KMS-11 (cell line): ENCODE results near the gene PPP1R13B.

ENCODE experiments used
- H2AFZ ChIP-seq: fragments of 200-600 bp; sonication (generic); 2 replicates; pipeline ENCODE4 v1.6.1; 2016; ENCODE audit warnings: antibody characterized with exemption, mixed run types, low read depth
- H3K27ac ChIP-seq: fragments of 200-600 bp; sonication (generic); 2 replicates; pipeline ENCODE4 v1.6.1; 2016; ENCODE audit warnings: mild to moderate bottlenecking, mixed run types
- H3K27me3 ChIP-seq: fragments of 200-600 bp; sonication (generic); 2 replicates; pipeline ENCODE4 v1.6.1; 2017; ENCODE audit warnings: mild to moderate bottlenecking, low read depth, mixed run types, moderate library complexity; ENCODE audit not compliant: insufficient read depth
- H3K36me3 ChIP-seq: fragments of 200-600 bp; sonication (generic); 2 replicates; pipeline ENCODE4 v1.6.1; 2017; ENCODE audit warnings: mild to moderate bottlenecking, mixed run types; ENCODE audit not compliant: insufficient read depth
- H3K4me1 ChIP-seq: fragments of 200-600 bp; sonication (generic); 2 replicates; pipeline ENCODE4 v1.6.1; 2016; ENCODE audit warnings: mild to moderate bottlenecking, low read depth, mixed run types; ENCODE audit not compliant: poor library complexity, severe bottlenecking
- H3K4me2 ChIP-seq: fragments of 200-600 bp; sonication (generic); 2 replicates; pipeline ENCODE4 v1.7.0; 2016; ENCODE audit warnings: mild to moderate bottlenecking, mixed run types
- H3K4me3 ChIP-seq: fragments of 200-600 bp; sonication (generic); IDR thresholded peaks from 2 replicates; pipeline ENCODE4 v1.6.1; 2017; ENCODE audit warnings: low read depth, low read length, mixed read lengths; ENCODE audit not compliant: insufficient read depth
- H3K79me2 ChIP-seq: fragments of 200-600 bp; sonication (generic); 2 replicates; pipeline ENCODE4 v1.6.1; 2016; ENCODE audit warnings: low read depth, mixed run types; ENCODE audit not compliant: insufficient read depth
- H3K9ac ChIP-seq: fragments of 200-600 bp; sonication (generic); 2 replicates; pipeline ENCODE4 v1.6.1; 2016; ENCODE audit warnings: mild to moderate bottlenecking, mixed run types
- H4K20me1 ChIP-seq: fragments of 200-600 bp; sonication (generic); 2 replicates; pipeline ENCODE4 v1.6.1; 2016; ENCODE audit warnings: mild to moderate bottlenecking, mixed run types; ENCODE audit not compliant: insufficient read depth
- CTCF ChIP-seq: fragments of 200-600 bp; sonication (generic); conservative IDR thresholded peaks from 2 replicates; pipeline ENCODE4 v1.6.1; 2017; ENCODE audit warnings: low read depth, mild to moderate bottlenecking, antibody characterized with exemption, low read length, moderate library complexity, mixed read lengths

The PPP1R13B gene

GRCh38 chr14:103699901-103700752 is 147.2 kb downstream of the PPP1R13B start:
- Histone ChIP-seq H3K4me2 (no peak overlapping the region), H3K27ac (no peak overlapping the region), H3K36me3 (no peaks in the 10 kb centered on the region), H3K9ac (no peak overlapping the region), H4K20me1 (no peaks in the 10 kb centered on the region), H3K4me3 (no peak overlapping the region), H3K79me2 (no peaks in the 10 kb centered on the region), H2AFZ (no peak overlapping the region), H3K4me1 (no peaks in the 10 kb centered on the region), H3K27me3 (no peaks in the 10 kb centered on the region)
- TF ChIP-seq CTCF, result no peak

- H3K4me3 ChIP-seq, result no peak overlapping the region
- H3K27me3 ChIP-seq, result no peaks in the 10 kb centered on the region
- no peak overlapping the region for H2AFZ ChIP-seq
- no peak overlapping the region for H3K4me2 ChIP-seq
- no peak overlapping the region for H3K27ac ChIP-seq
- TF ChIP-seq CTCF, result no peak
- H3K36me3 ChIP-seq, result no peaks in the 10 kb centered on the region
- H3K9ac ChIP-seq, result no peak overlapping the region
- no peaks in the 10 kb centered on the region for H3K79me2 ChIP-seq
- no peaks in the 10 kb centered on the region for H3K4me1 ChIP-seq
- H4K20me1 ChIP-seq, result no peaks in the 10 kb centered on the region
Observed at GRCh38 chr14:103699261-103699661, 148.1 kb downstream of the PPP1R13B start.

GRCh38 chr14:103698380-103699260 is 148.8 kb downstream of the PPP1R13B start:
- H3K36me3 ChIP-seq, result no peaks in the 10 kb centered on the region
- no peak overlapping the region for H3K4me3 ChIP-seq
- no peak overlapping the region for H3K27ac ChIP-seq
- H3K27me3 ChIP-seq, result no peaks in the 10 kb centered on the region
- no peaks in the 10 kb centered on the region for H3K4me1 ChIP-seq
- no peak for TF ChIP-seq CTCF
- H3K79me2 ChIP-seq, result no peaks in the 10 kb centered on the region
- H3K9ac ChIP-seq, result no peak overlapping the region
- H2AFZ ChIP-seq, result no peak overlapping the region
- no peaks in the 10 kb centered on the region for H4K20me1 ChIP-seq
- H3K4me2 ChIP-seq, result no peak overlapping the region

- Histone ChIP-seq H3K9ac (no peak overlapping the region), H3K4me3 (no peak overlapping the region), H3K27ac (no peak overlapping the region), H3K4me2 (no peak overlapping the region), H3K4me1 (no peaks in the 10 kb centered on the region), H2AFZ (no peak overlapping the region), H3K36me3 (no peaks in the 10 kb centered on the region), H3K27me3 (no peaks in the 10 kb centered on the region), H4K20me1 (no peaks in the 10 kb centered on the region), H3K79me2 (no peaks in the 10 kb centered on the region)
- no peak for TF ChIP-seq CTCF
Observed at GRCh38 chr14:103697603-103698379, 149.6 kb downstream of the PPP1R13B start.
